HCT116 (cell line): Measurements from ENCODE around the gene ABI1. TPM values are rescaled to one million over a fixed set of nuclear protein-coding genes. Genes with fewer than 3 reads are reported as not detected.

Source experiments
- ATAC-seq: fragments of 200-7000 bp; cut with Tn5 transposase; 2 replicates; pipeline ENCODE4 v1.9.1; 2020; ENCODE audit warnings: mild to moderate bottlenecking, moderate library complexity
- BruUV-seq: library from RNA; stranded (reverse); fragments of 400-500 nt; replicated peaks from 2 replicates; lab custom pipeline; 2021; lab: Mats Ljungman, UMichigan
- CTCF ChIA-PET: fragments of 300-600 bp; sonication (Branson Sonifier 250); formaldehyde crosslinking; loops from one replicate; lab custom pipeline; 2021; ENCODE audit warnings: antibody characterized with exemption; lab: Charles Lee
- POLR2A ChIA-PET: fragments of 300-600, 350-600 bp; sonication (Branson Sonifier 250); formaldehyde crosslinking; loops from one replicate; lab custom pipeline; 2021; ENCODE audit warnings: antibody characterized with exemption; lab: Charles Lee
- RAD21 ChIA-PET, 2 experiments: fragments of 300-600 bp; sonication (Branson Sonifier 250); formaldehyde crosslinking; loops; one replicate each; lab custom pipeline; 2023; ENCODE audit warnings: low total read pairs in 2 of 2; ENCODE audit not compliant: uncharacterized antibody in 2 of 2, unreplicated experiment in 2 of 2, low non-redundant PET in 1 of 2; lab: Charles Lee
- DNase-seq: peaks from one replicate; pipeline ENCODE4 v3.0.0-alpha.2; 2010; ENCODE audit warnings: low read depth, low spot score
- H2AFZ ChIP-seq: fragments of 200-600 bp; shearing (Covaris generic), sonication (generic); 2 replicates; pipeline ENCODE4 v1.6.1; 2017; ENCODE audit warnings: low read depth, mixed run types, mixed read lengths, antibody characterized with exemption, low read length; ENCODE audit not compliant: poor library complexity, severe bottlenecking
- H3K27ac ChIP-seq: 2 replicates; pipeline ENCODE4 v1.5.1; 2012; ENCODE audit warnings: low read depth, low read length
- H3K27me3 ChIP-seq: fragments of 200-600 bp; sonication (generic); 2 replicates; pipeline ENCODE4 v1.6.1; 2016; ENCODE audit warnings: mixed run types, low read length, mixed read lengths; ENCODE audit not compliant: insufficient read depth
- H3K36me3 ChIP-seq, 2 experiments: fragments of 200-500 bp in 1 of 2; fragments of 200-600 bp in 1 of 2; sonication (Bioruptor generic) in 1 of 2; sonication (generic) in 1 of 2; 2 replicates each; pipeline versions ENCODE4 v1.5.1 to v1.6.1; 2014 to 2016; ENCODE audit warnings: low read length in 2 of 2, inconsistent platforms in 1 of 2, mixed read lengths in 1 of 2, mixed run types in 1 of 2; ENCODE audit not compliant: insufficient read depth in 2 of 2, control insufficient read depth in 1 of 2
- H3K4me1 ChIP-seq, 2 experiments: fragments of 200-600 bp in 1 of 2; sonication (generic) in 1 of 2; 2 replicates each; pipeline versions ENCODE4 v1.5.1 to v1.6.1; 2012 to 2017; ENCODE audit warnings: low read length in 2 of 2, inconsistent platforms in 1 of 2, mild to moderate bottlenecking in 1 of 2, mixed read lengths in 1 of 2, mixed run types in 1 of 2, moderate library complexity in 1 of 2; ENCODE audit not compliant: insufficient read depth in 2 of 2, control insufficient read depth in 1 of 2
- H3K4me2 ChIP-seq: fragments of 200-600 bp; sonication (generic); 2 replicates; pipeline ENCODE4 v1.6.1; 2017; ENCODE audit warnings: mixed run types, low read length, mixed read lengths
- H3K4me3 ChIP-seq, 2 experiments: fragments of 200-600 bp in 1 of 2; sonication (generic) in 1 of 2; replicated peaks in 1 of 2; 2 replicates each; pipeline ENCODE4 v1.5.1; 2011 to 2016; ENCODE audit warnings: low read length in 2 of 2, control low read depth in 1 of 2, low read depth in 1 of 2, mild to moderate bottlenecking in 1 of 2, mixed read lengths in 1 of 2, mixed run types in 1 of 2
- H3K79me2 ChIP-seq: fragments of 200-600 bp; sonication (generic); 2 replicates; pipeline ENCODE4 v1.6.1; 2017; ENCODE audit warnings: mild to moderate bottlenecking, mixed run types, low read length, moderate library complexity, mixed read lengths; ENCODE audit not compliant: insufficient read depth
- H3K9ac ChIP-seq: fragments of 200-600 bp; sonication (generic); 2 replicates; pipeline ENCODE4 v1.6.1; 2016; ENCODE audit warnings: low read length, mixed read lengths
- H3K9me2 ChIP-seq: fragments of 200-600 bp; sonication (generic), shearing (Covaris generic); 2 replicates; pipeline ENCODE4 v1.6.1; 2017; ENCODE audit warnings: mixed run types, mild to moderate bottlenecking, moderate library complexity; ENCODE audit not compliant: insufficient read depth
- H3K9me3 ChIP-seq, 2 experiments: fragments of 200-500 bp in 1 of 2; fragments of 200-600 bp in 1 of 2; sonication (Bioruptor generic) in 1 of 2; sonication (generic) in 1 of 2; 2 replicates each; pipeline ENCODE4 v1.6.1; 2014 to 2017; ENCODE audit warnings: low read length in 2 of 2, mixed read lengths in 2 of 2, inconsistent platforms in 1 of 2, low read depth in 1 of 2, mild to moderate bottlenecking in 1 of 2, mixed run types in 1 of 2, moderate library complexity in 1 of 2; ENCODE audit not compliant: control insufficient read depth in 1 of 2, insufficient read depth in 1 of 2
- H4K20me1 ChIP-seq: fragments of 200-600 bp; sonication (generic), shearing (Covaris generic); 2 replicates; pipeline ENCODE4 v1.6.1; 2017; ENCODE audit warnings: mixed run types, mild to moderate bottlenecking, moderate library complexity; ENCODE audit not compliant: insufficient read depth
- EGR1 ChIP-seq: IDR thresholded peaks from 2 replicates; pipeline ENCODE4 v1.6.1; 2012; ENCODE audit warnings: low read depth
- ELF1 ChIP-seq: IDR thresholded peaks from 2 replicates; pipeline ENCODE4 v1.6.1; 2012; ENCODE audit warnings: low read depth, borderline replicate concordance
- EZH2 ChIP-seq: fragments of 200-600 bp; sonication (generic); IDR thresholded peaks from 2 replicates; pipeline ENCODE4 v1.6.1; 2017; ENCODE audit warnings: antibody characterized with exemption, mixed run types
- SP1 ChIP-seq: IDR thresholded peaks from 2 replicates; pipeline ENCODE4 v1.6.1; 2012; ENCODE audit warnings: low read depth
- TCF7L2 ChIP-seq: IDR thresholded peaks from 2 replicates; pipeline ENCODE4 v1.7.0; 2011; ENCODE audit warnings: borderline replicate concordance, inconsistent platforms; ENCODE audit not compliant: insufficient read depth, insufficient read length; ENCODE audit errors: extremely low read depth
- intact Hi-C: fragments of 100-400 bp; cut with micrococcal nuclease; formaldehyde crosslinking; loops from 2 replicates; pipeline ENCODE4 v1.10.0; 2022
- total RNA-seq: library from RNA; stranded (reverse); gene quantifications from one replicate; pipeline ENCODE4 v1.2.1, GENCODE V29; 2021; ENCODE audit not compliant: unreplicated experiment
- TF ChIP-seq, protein P1 (sequence below): IDR thresholded peaks from 2 replicates; pipeline ENCODE4 v1.6.1; 2011; ENCODE audit warnings: mild to moderate bottlenecking, low read length, moderate library complexity; ENCODE audit not compliant: insufficient replicate concordance; ENCODE audit errors: extremely low read depth
- TF ChIP-seq, protein P2 (sequence below): IDR thresholded peaks from 2 replicates; pipeline ENCODE4 v1.6.1; 2012

Gene ABI1
- total RNA-seq, 1 experiment from 2014 or later, result 34.8 TPM

DNA sequence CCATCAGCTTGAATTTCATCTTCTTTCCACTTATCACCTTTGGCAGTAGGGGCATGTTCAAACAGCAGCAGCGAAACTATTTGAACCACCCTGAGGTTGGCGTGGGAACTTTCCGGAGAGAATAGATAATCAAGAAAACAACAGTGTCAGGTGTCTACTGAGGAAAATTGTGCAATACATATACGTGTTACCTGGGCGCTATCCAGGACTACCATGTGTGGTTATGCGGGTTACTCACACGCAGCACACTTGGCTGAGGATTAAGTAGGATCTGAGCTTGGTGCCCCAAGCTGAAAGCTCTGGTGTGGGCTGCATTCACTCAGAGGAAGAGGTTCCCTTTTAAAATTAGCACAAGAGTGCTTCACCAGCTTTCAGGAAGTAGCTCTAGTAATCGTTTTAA lies 8.8 kb upstream of the ABI1 start (continued):
- TF ChIP-seq, protein P1, sequence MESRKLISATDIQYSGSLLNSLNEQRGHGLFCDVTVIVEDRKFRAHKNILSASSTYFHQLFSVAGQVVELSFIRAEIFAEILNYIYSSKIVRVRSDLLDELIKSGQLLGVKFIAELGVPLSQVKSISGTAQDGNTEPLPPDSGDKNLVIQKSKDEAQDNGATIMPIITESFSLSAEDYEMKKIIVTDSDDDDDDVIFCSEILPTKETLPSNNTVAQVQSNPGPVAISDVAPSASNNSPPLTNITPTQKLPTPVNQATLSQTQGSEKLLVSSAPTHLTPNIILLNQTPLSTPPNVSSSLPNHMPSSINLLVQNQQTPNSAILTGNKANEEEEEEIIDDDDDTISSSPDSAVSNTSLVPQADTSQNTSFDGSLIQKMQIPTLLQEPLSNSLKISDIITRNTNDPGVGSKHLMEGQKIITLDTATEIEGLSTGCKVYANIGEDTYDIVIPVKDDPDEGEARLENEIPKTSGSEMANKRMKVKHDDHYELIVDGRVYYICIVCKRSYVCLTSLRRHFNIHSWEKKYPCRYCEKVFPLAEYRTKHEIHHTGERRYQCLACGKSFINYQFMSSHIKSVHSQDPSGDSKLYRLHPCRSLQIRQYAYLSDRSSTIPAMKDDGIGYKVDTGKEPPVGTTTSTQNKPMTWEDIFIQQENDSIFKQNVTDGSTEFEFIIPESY, result no peak
- TF ChIP-seq EGR1 (no peak), TCF7L2 (no peak), SP1 (no peak)

DNA sequence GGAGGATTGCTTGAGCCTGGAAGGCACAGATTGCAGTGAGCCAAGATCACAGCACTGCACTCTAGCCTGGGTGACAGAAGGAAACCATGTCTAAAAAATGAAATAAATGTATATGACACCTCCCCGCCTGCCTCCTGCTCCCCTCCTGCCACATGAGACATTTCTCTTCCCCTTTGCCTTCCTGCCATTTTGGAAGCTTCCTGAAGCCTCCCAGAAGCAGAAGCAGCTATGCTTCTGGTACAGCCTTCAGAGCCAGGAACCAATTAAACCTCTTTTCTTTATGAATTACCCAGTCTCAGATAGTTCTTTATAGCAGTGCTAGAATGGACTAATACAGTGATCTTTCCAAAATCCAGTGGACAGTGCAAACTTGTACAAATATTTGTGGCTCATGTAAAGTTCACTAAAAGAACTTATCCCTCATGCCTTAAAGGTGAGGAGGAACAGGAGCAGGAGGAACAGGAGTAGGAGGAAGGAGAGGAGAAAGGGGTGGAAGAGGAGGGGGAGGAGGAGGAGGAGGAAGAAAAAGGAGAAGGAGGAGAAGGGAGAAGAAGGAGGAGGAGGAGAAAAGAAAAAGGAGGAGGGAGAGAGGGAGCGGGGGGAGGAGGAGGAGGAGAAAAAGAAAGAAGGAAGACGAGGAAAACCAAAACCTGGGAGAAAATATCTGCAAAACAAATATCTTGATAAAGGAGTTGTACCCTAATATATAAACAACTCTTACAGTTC lies 2.8 kb upstream of the ABI1 start:
- no peaks in the 10 kb centered on the region for H4K20me1 ChIP-seq
- no peaks in the 10 kb centered on the region for H3K9me3 ChIP-seq
- H3K4me2 ChIP-seq, result no peak overlapping the region
- H3K4me1 ChIP-seq, result peaks cover 0 to 18% of the 10 kb centered on the region in 2 experiments; a peak in 2 of 4 replicates
- RAD21 ChIA-PET, result no interaction called here
- H3K4me3 ChIP-seq, result no peak overlapping the region
- POLR2A ChIA-PET, result no interaction called here
- H3K9ac ChIP-seq, result no peak overlapping the region
- H3K79me2 ChIP-seq, result peaks cover 18% of the 10 kb centered on the region
- CTCF ChIA-PET, result no interaction called here
- TF ChIP-seq EZH2 (no peak), EGR1 (no peak), ELF1 (no peak)
- TF ChIP-seq, protein P2, sequence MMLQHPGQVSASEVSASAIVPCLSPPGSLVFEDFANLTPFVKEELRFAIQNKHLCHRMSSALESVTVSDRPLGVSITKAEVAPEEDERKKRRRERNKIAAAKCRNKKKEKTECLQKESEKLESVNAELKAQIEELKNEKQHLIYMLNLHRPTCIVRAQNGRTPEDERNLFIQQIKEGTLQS, result no peak
- ATAC-seq (no peak), DNase-seq (no peak)
- no TSS peak for BruUV-seq
- intact Hi-C loops, result loop anchor here (10.0 kb wide), 1 partner anchor 169 kb away; the partner anchor contains the start of gene PDSS1
- H3K36me3 ChIP-seq, result no peaks in the 10 kb centered on the region
- H3K9me2 ChIP-seq, result no peaks in the 10 kb centered on the region
- no peak overlapping the region for H2AFZ ChIP-seq
- H3K27ac ChIP-seq, result no peak overlapping the region
- no peaks in the 10 kb centered on the region for H3K27me3 ChIP-seq
